Effector memory CD4-positive, alpha-beta T cell (primary cell): ENCODE data around the gene PBX1.

Experiments used
- DNase-seq, 3 donors: peaks; one replicate each; pipeline ENCODE4 v3.0.0-alpha.2; 2020
- H3K27ac ChIP-seq: 2 replicates; pipeline ENCODE4 v1.7.0; 2013; ENCODE audit warnings: mild to moderate bottlenecking, low read length, moderate library complexity; ENCODE audit not compliant: insufficient read depth, poor library complexity, severe bottlenecking
- H3K27me3 ChIP-seq: replicated peaks from 2 replicates; pipeline ENCODE4 v1.7.0; 2013; ENCODE audit warnings: mild to moderate bottlenecking, low read length; ENCODE audit not compliant: insufficient read depth, control insufficient read depth, poor library complexity, severe bottlenecking
- H3K36me3 ChIP-seq: 2 replicates; pipeline ENCODE4 v1.7.0; 2013; ENCODE audit warnings: mild to moderate bottlenecking, low read length, moderate library complexity; ENCODE audit not compliant: control insufficient read depth, insufficient read depth
- H3K4me1 ChIP-seq: 2 replicates; pipeline ENCODE4 v1.7.0; 2013; ENCODE audit warnings: low read length, mild to moderate bottlenecking; ENCODE audit not compliant: control insufficient read depth, insufficient read depth, poor library complexity, severe bottlenecking
- H3K4me3 ChIP-seq: 2 replicates; pipeline ENCODE4 v1.7.0; 2013; ENCODE audit warnings: low read length, low read depth, mild to moderate bottlenecking; ENCODE audit not compliant: insufficient read depth, poor library complexity, severe bottlenecking
- H3K9me3 ChIP-seq: 2 replicates; pipeline ENCODE4 v1.7.0; 2013; ENCODE audit warnings: mild to moderate bottlenecking, low read length, moderate library complexity; ENCODE audit not compliant: control insufficient read depth

PBX1 gene

GRCh38 chr1:164723296-164723798 is 164.4 kb downstream of the PBX1 start:
- Histone ChIP-seq H3K27me3 (no peaks in the 10 kb centered on the region), H3K9me3 (no peaks in the 10 kb centered on the region), H3K27ac (no peak overlapping the region), H3K36me3 (no peaks in the 10 kb centered on the region), H3K4me3 (no peak overlapping the region), H3K4me1 (no peaks in the 10 kb centered on the region)
- no peak for DNase-seq

DNA sequence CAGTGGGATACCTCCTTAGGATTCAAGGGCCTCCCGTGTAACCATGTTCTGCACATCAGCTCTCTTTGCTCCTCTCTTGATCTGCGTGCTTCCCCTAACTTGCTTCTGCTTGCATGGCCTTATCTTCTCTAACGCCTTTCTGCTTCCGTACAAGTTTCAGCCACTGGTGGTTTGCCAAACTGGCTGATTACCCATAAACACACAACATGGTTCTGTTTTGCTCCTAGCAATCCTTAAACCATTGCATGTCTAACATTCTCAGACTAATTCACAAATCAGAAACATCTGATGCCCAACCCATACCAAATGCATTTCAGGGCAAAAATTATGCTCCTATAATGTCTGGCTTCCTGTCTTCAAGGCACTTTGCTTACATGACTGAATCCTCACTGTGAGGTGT is 166.4 kb downstream of the PBX1 start:
- no peaks in the 10 kb centered on the region for H3K27me3 ChIP-seq
- DNase-seq = no peak
- no peaks in the 10 kb centered on the region for H3K4me1 ChIP-seq
- no peak overlapping the region for H3K27ac ChIP-seq
- H3K4me3 ChIP-seq = no peak overlapping the region
- H3K9me3 ChIP-seq = no peaks in the 10 kb centered on the region
- H3K36me3 ChIP-seq = no peaks in the 10 kb centered on the region

DNA sequence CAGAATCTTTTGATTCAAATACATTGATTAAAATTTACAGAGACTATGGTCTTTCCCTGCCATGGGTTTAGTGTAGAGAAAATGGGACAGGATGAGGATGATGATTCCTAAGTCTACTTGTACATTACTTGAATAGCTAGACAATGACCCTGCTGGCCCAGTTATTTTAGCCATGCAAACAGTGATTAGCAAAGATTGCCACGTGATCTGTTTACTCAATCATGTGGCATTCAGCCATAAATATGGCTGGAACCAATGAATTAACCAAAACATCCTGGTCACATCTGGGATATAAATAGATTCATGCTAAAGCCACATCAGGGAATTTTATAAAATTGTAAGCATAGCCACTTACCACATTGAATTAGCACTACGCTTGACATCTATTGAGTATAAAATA is 167.3 kb downstream of the PBX1 start:
- H3K4me3 ChIP-seq = no peak overlapping the region
- H3K27me3 ChIP-seq = no peaks in the 10 kb centered on the region
- no peak overlapping the region for H3K27ac ChIP-seq
- H3K9me3 ChIP-seq = no peaks in the 10 kb centered on the region
- no peaks in the 10 kb centered on the region for H3K36me3 ChIP-seq
- DNase-seq = no peak
- H3K4me1 ChIP-seq = no peaks in the 10 kb centered on the region

DNA sequence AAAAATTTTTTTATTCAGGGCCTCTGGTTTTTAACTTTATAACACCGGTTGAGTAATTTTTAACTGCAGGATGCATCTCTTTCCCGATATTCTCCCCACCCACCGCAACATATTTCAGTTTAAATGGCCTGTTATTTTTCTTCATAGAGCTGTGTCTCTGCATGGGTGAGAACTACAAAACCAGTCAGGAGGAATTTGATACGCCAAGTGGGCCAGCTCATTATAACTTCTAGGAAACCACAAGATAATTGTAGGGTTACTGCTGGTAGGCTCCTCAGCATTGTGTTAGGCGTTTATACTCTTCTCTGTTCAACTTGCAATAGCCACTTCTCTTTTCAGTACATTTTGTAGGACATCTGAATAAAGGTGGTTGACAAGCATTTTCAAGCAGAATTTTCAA is 169.7 kb downstream of the PBX1 start:
- no peaks in the 10 kb centered on the region for H3K9me3 ChIP-seq
- no peak overlapping the region for H3K4me3 ChIP-seq
- H3K4me1 ChIP-seq = no peaks in the 10 kb centered on the region
- H3K36me3 ChIP-seq = no peaks in the 10 kb centered on the region
- H3K27me3 ChIP-seq = no peaks in the 10 kb centered on the region
- DNase-seq = no peak
- H3K27ac ChIP-seq = no peak overlapping the region

DNA sequence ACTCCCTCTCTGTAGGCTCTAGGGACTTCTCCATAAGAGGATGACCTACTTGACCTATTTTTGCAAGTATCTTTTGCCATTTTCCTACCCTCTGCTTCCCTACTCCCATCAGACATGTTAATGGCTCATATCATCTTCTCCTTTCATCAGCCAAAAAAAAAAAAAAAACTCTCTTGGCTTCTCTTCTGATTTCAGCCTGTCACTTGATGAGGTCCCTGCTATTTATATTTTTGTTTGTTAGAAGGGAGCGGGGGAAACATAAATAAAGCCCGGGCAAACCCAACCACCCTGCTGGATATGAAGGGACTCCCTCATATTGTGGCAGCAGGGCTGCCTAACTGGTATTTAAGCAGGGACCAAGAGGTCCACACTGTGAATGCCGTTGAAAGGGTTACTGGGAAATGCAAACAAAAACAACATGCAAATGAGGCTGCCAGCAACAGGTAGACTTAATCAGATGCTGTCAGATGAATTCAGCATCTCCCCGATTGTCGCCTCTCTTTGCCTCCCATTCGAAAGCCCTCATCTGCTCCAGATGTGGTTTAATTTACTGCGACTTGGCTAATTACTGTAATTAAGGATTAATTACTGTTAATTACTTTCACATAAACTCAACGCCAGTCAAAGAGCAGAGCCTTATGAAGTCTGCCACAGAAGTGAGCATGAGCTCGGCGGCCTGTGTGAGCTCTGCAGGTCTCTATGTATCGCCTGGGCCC is 172.3 kb downstream of the PBX1 start:
- Histone ChIP-seq H3K27ac (no peak overlapping the region), H3K36me3 (no peaks in the 10 kb centered on the region), H3K4me3 (no peak overlapping the region), H3K4me1 (no peaks in the 10 kb centered on the region), H3K9me3 (no peaks in the 10 kb centered on the region), H3K27me3 (no peaks in the 10 kb centered on the region)
- no peak for DNase-seq

GRCh38 chr1:164733070-164733469 is 174.1 kb downstream of the PBX1 start:
- Histone ChIP-seq H3K27me3 (no peaks in the 10 kb centered on the region), H3K27ac (no peak overlapping the region), H3K4me3 (no peak overlapping the region), H3K36me3 (no peaks in the 10 kb centered on the region), H3K9me3 (no peaks in the 10 kb centered on the region), H3K4me1 (no peaks in the 10 kb centered on the region)
- DNase-seq = no peak

- no peaks in the 10 kb centered on the region for H3K27me3 ChIP-seq
- H3K27ac ChIP-seq = no peak overlapping the region
- H3K4me3 ChIP-seq = no peak overlapping the region
- DNase-seq = no peak
- no peaks in the 10 kb centered on the region for H3K9me3 ChIP-seq
- H3K36me3 ChIP-seq = no peaks in the 10 kb centered on the region
- no peaks in the 10 kb centered on the region for H3K4me1 ChIP-seq
These were observed 174.8 kb downstream of the PBX1 start for GRCh38 chr1:164733734-164734133.

- DNase-seq = no peak
- no peaks in the 10 kb centered on the region for H3K27me3 ChIP-seq
- H3K4me1 ChIP-seq = no peaks in the 10 kb centered on the region
- H3K36me3 ChIP-seq = no peaks in the 10 kb centered on the region
- H3K4me3 ChIP-seq = no peak overlapping the region
- no peak overlapping the region for H3K27ac ChIP-seq
- H3K9me3 ChIP-seq = no peaks in the 10 kb centered on the region
These were observed 176.5 kb downstream of the PBX1 start for GRCh38 chr1:164735315-164736052.

- H3K4me3 ChIP-seq = no peak overlapping the region
- H3K4me1 ChIP-seq = no peaks in the 10 kb centered on the region
- no peaks in the 10 kb centered on the region for H3K36me3 ChIP-seq
- DNase-seq = no peak
- H3K9me3 ChIP-seq = no peaks in the 10 kb centered on the region
- H3K27me3 ChIP-seq = no peaks in the 10 kb centered on the region
- H3K27ac ChIP-seq = no peak overlapping the region
These were observed 177.2 kb downstream of the PBX1 start for GRCh38 chr1:164736137-164736536.

- no peak overlapping the region for H3K4me3 ChIP-seq
- no peaks in the 10 kb centered on the region for H3K36me3 ChIP-seq
- no peak overlapping the region for H3K27ac ChIP-seq
- no peaks in the 10 kb centered on the region for H3K4me1 ChIP-seq
- no peak for DNase-seq
- H3K27me3 ChIP-seq = no peaks in the 10 kb centered on the region
- no peaks in the 10 kb centered on the region for H3K9me3 ChIP-seq
These were observed 180.2 kb downstream of the PBX1 start for GRCh38 chr1:164739189-164739588.
